Measurements from ENCODE around the gene EDEM2.
A peak's percentile ranks its signal among the peaks of the same experiment; 100 is the strongest.
"Not testable (repeated sequence)": the region's sequence is repeated elsewhere in the genome, so short reads cannot be mapped to it uniquely, and the experiment has no call there.

EDEM2 gene

GRCh38 chr20:35093267-35093884 is 53.8 kb downstream of the EDEM2 start:
- Histone ChIP-seq H3K4me1 (ENCODE audit: control insufficient read depth, insufficient read depth, low read length) (peaks cover 27% of the 10 kb centered on the region), H3K9me3 (replicated peaks; ENCODE audit: low read length) (no peaks in the 10 kb centered on the region), H3K9ac (ENCODE audit: low read depth, low read length) (peak overlapping the region; percentile 97), H3K4me2 (ENCODE audit: low read length) (peak overlapping the region; percentile 76), H3K27me3 (ENCODE audit: control insufficient read depth, insufficient read depth, low read length) (no peaks in the 10 kb centered on the region), H3K4me3 (ENCODE audit: low read length) (peak overlapping the region; percentile 94), H3K36me3 (ENCODE audit: insufficient read depth, low read length) (no peaks in the 10 kb centered on the region)

DNA sequence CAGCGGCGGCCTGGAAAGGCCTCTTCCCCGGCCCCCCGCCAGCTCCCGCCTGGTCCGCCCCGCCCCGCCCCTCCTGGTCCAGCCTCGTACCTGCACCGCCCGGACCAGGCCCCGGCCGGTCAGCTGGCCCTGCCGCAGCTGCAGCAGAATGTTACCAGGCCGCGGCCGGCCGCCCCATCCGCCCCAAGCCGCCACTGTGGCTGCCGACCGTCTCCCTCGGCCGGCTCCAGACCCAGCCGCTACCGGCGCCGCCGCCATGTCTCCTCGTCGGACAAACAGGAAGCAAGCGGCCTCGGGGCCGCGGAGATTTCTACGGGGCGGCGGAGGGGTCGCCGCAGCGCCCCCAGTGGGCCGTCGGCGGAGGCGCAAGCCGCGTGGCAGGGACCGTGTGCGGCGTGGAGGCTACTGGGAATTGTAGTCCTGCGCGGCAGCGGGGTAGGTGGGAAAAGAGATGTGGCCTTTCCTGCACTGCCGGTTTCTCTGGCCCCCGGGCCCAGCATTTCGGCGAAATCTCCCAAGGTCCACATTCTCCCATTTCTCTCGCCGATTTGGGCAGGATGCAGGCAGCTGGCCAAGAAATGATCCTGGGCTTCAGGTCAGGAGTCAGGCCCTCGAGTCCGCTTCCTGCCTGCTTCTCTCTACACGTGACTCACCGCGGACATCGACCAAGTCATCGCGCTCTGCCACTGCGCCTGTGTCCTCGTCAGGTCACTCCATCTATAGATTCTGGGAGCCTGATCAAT is 54.4 kb downstream of the EDEM2 start, which contains the start of gene TRPC4AP:
TRPC4AP (minus strand) TSS at position 284 of the 743 bp plus-strand sequence; CDS start at position 258, 26 bp downstream.
- no peaks in the 10 kb centered on the region for H3K27me3 ChIP-seq (ENCODE audit: control insufficient read depth, insufficient read depth, low read length)
- H3K4me3 ChIP-seq (ENCODE audit: low read length), result peak within 1 kb of the TSS; percentile 94
- peak within 1 kb of the TSS; percentile 97 for H3K9ac ChIP-seq (ENCODE audit: low read depth, low read length)
- peaks cover 34% of the 10 kb centered on the region for H3K4me1 ChIP-seq (ENCODE audit: control insufficient read depth, insufficient read depth, low read length)
- H3K36me3 ChIP-seq (ENCODE audit: insufficient read depth, low read length), result no peaks in the 10 kb centered on the region
- H3K4me2 ChIP-seq (ENCODE audit: low read length), result peak within 1 kb of the TSS; percentile 96
- no peaks in the 10 kb centered on the region for H3K9me3 ChIP-seq (replicated peaks; ENCODE audit: low read length)

- Histone ChIP-seq H3K9me3 (replicated peaks; ENCODE audit: low read length) (no peaks in the 10 kb centered on the region), H3K27me3 (ENCODE audit: control insufficient read depth, insufficient read depth, low read length) (no peaks in the 10 kb centered on the region), H3K4me1 (ENCODE audit: control insufficient read depth, insufficient read depth, low read length) (peaks cover 39% of the 10 kb centered on the region), H3K36me3 (ENCODE audit: insufficient read depth, low read length) (peaks cover 4% of the 10 kb centered on the region), H3K4me3 (ENCODE audit: low read length) (peak overlapping the region; percentile 94), H3K4me2 (ENCODE audit: low read length) (peak overlapping the region; percentile 96), H3K9ac (ENCODE audit: low read depth, low read length) (peak overlapping the region; percentile 97)
Observed at GRCh38 chr20:35091816-35092523, 55.2 kb downstream of the EDEM2 start.

DNA sequence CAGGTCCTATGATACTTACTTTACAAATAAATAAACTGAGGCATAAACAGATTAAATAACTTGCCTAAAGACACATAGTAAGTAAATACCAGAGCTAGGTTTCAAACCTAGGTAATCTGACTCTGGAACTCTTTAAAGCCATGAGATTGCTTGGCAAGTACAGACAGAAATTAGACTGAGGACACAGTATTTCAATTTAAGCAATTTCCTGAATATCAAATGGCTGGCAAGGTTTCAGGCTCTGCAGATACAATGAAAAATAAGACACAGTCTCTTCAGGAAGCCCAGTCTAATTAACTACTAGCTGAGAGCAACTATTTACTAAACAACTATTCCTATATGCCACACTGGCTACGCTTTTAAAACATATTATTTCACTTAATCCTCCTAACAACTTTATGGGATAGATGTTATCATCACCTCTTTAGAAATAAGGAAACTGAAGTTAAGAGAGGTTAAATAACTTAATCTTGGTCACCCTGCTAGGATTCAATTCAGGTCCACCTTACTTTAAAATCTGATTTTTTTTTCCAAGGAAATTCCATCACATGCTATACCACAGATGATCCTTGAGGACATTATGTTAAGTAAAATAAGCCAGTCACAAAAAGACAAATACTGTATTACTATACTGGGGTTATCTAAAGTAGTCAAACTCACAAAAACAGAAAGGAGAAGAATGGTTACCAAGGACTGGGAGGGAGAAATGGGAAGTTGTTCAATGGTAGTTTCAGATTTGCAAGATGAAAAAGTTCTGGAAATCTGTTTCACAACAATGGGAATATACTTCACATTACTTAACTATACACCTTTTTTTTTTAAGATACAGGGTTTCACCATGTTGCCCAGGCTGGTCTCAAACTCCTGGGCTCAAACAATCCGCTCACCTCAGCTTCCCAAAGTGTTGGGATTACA is 58.6 kb downstream of the EDEM2 start:
- Histone ChIP-seq H3K9me3 (replicated peaks; ENCODE audit: low read length) (no peaks in the 10 kb centered on the region), H3K4me3 (ENCODE audit: low read length) (no peak overlapping the region), H3K4me1 (ENCODE audit: control insufficient read depth, insufficient read depth, low read length) (peaks cover 33% of the 10 kb centered on the region), H3K4me2 (ENCODE audit: low read length) (no peak overlapping the region), H3K27me3 (ENCODE audit: control insufficient read depth, insufficient read depth, low read length) (no peaks in the 10 kb centered on the region), H3K36me3 (ENCODE audit: insufficient read depth, low read length) (peaks cover 4% of the 10 kb centered on the region), H3K9ac (ENCODE audit: low read depth, low read length) (no peak overlapping the region)

DNA sequence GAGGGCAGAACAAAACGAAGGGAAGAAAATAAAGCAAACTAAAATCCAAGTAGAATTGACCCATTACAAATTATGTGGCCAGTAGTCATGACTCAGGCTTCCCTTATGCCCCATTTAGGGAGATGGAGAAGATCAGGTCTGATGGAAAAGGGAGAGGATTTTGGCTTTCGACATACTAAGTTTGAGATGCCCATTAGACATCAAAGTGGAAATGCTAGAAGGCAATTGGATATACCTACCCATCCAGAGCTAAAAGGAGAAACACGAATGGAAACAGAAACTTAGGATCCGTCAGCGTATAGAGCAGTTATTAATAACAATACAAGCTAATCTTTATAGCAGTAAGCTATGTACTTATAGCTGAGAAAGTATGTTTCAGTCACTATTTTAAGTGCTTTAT is 59.3 kb downstream of the EDEM2 start:
- Histone ChIP-seq H3K36me3 (ENCODE audit: insufficient read depth, low read length) (peaks cover 4% of the 10 kb centered on the region), H3K4me1 (ENCODE audit: control insufficient read depth, insufficient read depth, low read length) (peaks cover 26% of the 10 kb centered on the region), H3K9ac (ENCODE audit: low read depth, low read length) (no peak overlapping the region), H3K4me2 (ENCODE audit: low read length) (no peak overlapping the region), H3K4me3 (ENCODE audit: low read length) (no peak overlapping the region), H3K9me3 (replicated peaks; ENCODE audit: low read length) (no peaks in the 10 kb centered on the region), H3K27me3 (ENCODE audit: control insufficient read depth, insufficient read depth, low read length) (no peaks in the 10 kb centered on the region)

DNA sequence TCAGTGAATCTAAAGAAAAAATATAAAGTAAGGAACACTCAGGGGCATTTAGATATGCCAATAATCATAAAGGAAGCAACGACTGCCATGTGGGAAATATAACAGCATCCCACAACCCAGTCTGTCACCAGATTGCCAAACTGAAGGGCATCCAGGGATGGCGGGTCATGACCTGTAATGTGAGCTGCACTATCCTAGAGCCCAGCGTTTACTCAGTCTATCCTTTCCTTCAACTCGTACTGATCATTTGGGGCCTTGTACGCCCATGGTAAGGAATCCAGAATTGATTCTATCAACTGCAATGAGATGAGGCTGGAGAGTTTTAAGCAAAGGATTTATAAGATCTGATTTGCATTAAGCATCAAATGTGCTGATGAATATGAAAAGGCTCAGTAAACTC is 59.8 kb downstream of the EDEM2 start:
- Histone ChIP-seq H3K9ac (ENCODE audit: low read depth, low read length) (no peak overlapping the region), H3K4me3 (ENCODE audit: low read length) (no peak overlapping the region), H3K9me3 (replicated peaks; ENCODE audit: low read length) (no peaks in the 10 kb centered on the region), H3K36me3 (ENCODE audit: insufficient read depth, low read length) (peaks cover 4% of the 10 kb centered on the region), H3K27me3 (ENCODE audit: control insufficient read depth, insufficient read depth, low read length) (no peaks in the 10 kb centered on the region), H3K4me2 (ENCODE audit: low read length) (no peak overlapping the region), H3K4me1 (ENCODE audit: control insufficient read depth, insufficient read depth, low read length) (peaks cover 25% of the 10 kb centered on the region)

DNA sequence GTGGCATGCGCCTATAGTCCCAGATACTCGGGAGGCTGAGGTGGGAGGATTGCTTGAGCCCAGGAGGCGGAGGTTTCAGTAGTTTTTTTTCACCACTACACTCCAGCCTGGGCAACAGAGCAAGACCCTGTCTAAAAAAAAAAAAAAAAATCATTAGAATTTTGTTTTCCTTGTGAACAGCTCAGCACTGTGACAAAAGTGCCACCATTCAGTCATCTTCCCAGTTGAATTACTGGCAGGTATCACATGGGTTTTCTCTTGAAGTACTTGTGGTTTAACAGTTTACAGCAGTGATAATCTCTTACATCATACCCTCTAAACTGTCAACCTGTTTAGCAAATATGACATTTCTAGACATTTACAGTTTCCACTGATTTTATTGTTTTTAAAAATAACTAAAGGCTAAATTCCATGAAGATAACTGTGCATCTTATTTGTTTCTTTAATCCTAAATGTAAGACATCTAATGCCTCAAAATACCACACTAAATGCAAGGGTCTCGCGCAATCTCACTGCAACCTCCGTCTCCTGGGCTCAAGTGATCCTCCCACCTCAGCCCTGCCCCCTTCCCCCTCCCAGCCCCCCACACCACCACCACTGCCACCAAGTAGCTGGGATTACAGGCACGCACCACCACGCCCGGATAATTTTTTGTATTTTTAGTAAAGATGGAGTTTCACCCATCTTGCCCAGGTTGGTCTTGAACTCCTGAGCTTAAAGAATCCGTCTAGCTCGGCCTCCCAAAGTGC is 61.5 kb downstream of the EDEM2 start:
- Histone ChIP-seq H3K4me3 (ENCODE audit: low read length) (no peak overlapping the region), H3K36me3 (ENCODE audit: insufficient read depth, low read length) (peaks cover 4% of the 10 kb centered on the region), H3K4me1 (ENCODE audit: control insufficient read depth, insufficient read depth, low read length) (peaks cover 15% of the 10 kb centered on the region), H3K4me2 (ENCODE audit: low read length) (no peak overlapping the region), H3K9ac (ENCODE audit: low read depth, low read length) (no peak overlapping the region), H3K9me3 (replicated peaks; ENCODE audit: low read length) (no peaks in the 10 kb centered on the region), H3K27me3 (ENCODE audit: control insufficient read depth, insufficient read depth, low read length) (no peaks in the 10 kb centered on the region)

DNA sequence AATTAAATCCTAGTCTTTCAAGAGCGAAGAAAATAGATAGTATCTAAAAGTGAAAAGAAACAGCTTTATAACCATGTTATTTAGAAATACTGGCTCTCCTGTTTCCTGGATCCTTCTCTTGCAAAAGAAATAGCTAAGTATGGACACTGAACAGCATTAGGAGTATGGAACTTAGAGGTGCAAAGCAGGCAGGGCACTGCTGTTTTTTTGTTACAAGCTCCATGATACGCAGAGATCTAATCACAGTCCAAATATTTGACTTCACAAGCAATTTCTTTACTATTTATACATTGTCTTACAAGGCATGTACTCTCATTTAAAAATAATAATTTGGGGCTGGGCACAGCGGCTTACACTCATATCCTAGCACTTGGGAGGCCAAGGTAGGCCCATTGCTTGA is 62.1 kb downstream of the EDEM2 start:
- no peak overlapping the region for H3K4me3 ChIP-seq (ENCODE audit: low read length)
- H3K36me3 ChIP-seq (ENCODE audit: insufficient read depth, low read length), result peaks cover 4% of the 10 kb centered on the region
- no peaks in the 10 kb centered on the region for H3K27me3 ChIP-seq (ENCODE audit: control insufficient read depth, insufficient read depth, low read length)
- H3K4me1 ChIP-seq (ENCODE audit: control insufficient read depth, insufficient read depth, low read length), result peaks cover 13% of the 10 kb centered on the region
- H3K9ac ChIP-seq (ENCODE audit: low read depth, low read length), result no peak overlapping the region
- H3K4me2 ChIP-seq (ENCODE audit: low read length), result no peak overlapping the region
- H3K9me3 ChIP-seq (replicated peaks; ENCODE audit: low read length), result no peaks in the 10 kb centered on the region

- not testable (repeated sequence) for H3K9ac ChIP-seq (ENCODE audit: low read depth, low read length); H3K27me3 ChIP-seq (ENCODE audit: control insufficient read depth, insufficient read depth, low read length); H3K9me3 ChIP-seq (replicated peaks; ENCODE audit: low read length); H3K4me2 ChIP-seq (ENCODE audit: low read length); H3K4me1 ChIP-seq (ENCODE audit: control insufficient read depth, insufficient read depth, low read length); H3K4me3 ChIP-seq (ENCODE audit: low read length)
- H3K36me3 ChIP-seq (ENCODE audit: insufficient read depth, low read length), result peaks cover 13% of the 10 kb centered on the region
Observed at GRCh38 chr20:35080348-35080642, 66.8 kb downstream of the EDEM2 start.

GRCh38 chr20:35079472-35080347 is 67.4 kb downstream of the EDEM2 start:
- no peaks in the 10 kb centered on the region for H3K4me1 ChIP-seq (ENCODE audit: control insufficient read depth, insufficient read depth, low read length)
- no peak overlapping the region for H3K9ac ChIP-seq (ENCODE audit: low read depth, low read length)
- H3K36me3 ChIP-seq (ENCODE audit: insufficient read depth, low read length), result peaks cover 13% of the 10 kb centered on the region
- H3K27me3 ChIP-seq (ENCODE audit: control insufficient read depth, insufficient read depth, low read length), result no peaks in the 10 kb centered on the region
- no peaks in the 10 kb centered on the region for H3K9me3 ChIP-seq (replicated peaks; ENCODE audit: low read length)
- no peak overlapping the region for H3K4me2 ChIP-seq (ENCODE audit: low read length)
- H3K4me3 ChIP-seq (ENCODE audit: low read length), result no peak overlapping the region
